Thyroid gland (tissue), 4 donors: ENCODE measurements around the gene CAMK1G.

Experiments
- CTCF ChIP-seq, 6 experiments: fragments of 200-600 bp in 3 of 6; fragments of 450-650 bp in 3 of 6; sonication (generic) in 3 of 6; IDR thresholded peaks; one replicate each; pipeline ENCODE4 v1.5.1; 2016 to 2019; ENCODE audit warnings: antibody characterized with exemption in 6 of 6, mild to moderate bottlenecking in 2 of 6, inconsistent platforms in 1 of 6, moderate library complexity in 1 of 6
- POLR2A ChIP-seq, 2 donors: fragments of 450-650 bp; IDR thresholded peaks; one replicate each; pipeline ENCODE4 v1.6.1; 2017; ENCODE audit warnings: antibody characterized with exemption in 2 of 2, mild to moderate bottlenecking in 2 of 2, moderate library complexity in 1 of 2

GRCh38 chr1:209646558-209646957, 63.0 kb downstream of the CAMK1G start:
- TF ChIP-seq CTCF (IDR thresholded peaks at IDR 0.05) (no peak), POLR2A (IDR thresholded peaks at IDR 0.05) (no peak)
